ENCODE data around the gene CBX2.
A peak's percentile ranks its signal among the peaks of the same experiment; 100 is the strongest.

Gene CBX2

DNA sequence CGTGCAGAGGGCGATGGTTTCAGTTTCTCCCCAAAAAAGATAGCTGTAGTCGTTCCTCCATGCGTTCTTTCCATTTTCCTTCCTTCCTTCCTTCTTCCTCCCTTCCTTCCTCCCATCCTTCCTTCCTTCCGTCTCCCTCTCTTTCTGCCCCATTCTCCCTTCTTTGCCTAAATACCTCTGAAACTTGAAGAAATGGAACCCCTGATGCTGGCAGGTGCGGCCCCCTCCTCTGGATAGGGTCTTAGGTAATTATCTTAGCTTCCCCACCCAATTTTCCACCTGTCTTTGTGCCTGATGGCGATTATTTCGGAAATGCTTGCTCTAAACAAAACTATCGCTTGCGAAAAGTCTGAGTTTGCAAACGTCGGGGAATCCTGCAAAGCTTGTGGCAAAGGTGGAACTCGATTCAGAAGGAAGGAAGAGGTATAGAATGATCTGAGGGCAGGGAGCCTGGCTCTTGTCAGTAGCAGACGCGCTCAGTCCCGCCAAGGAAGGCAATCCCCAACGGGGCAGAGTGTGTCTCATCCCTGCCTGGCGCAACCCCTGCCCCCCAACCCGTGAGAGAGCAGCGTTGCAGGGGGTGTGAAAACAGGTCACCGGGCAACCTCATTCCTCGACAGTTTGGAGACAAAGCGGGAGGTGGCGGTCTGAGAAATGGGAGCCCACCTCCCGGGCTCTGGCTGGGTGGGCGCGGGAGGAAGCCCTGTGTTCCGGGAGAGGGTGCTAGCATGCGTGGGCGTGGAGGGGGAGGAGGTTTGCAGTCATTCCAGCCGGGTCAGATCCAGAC is 21.8 kb downstream of the CBX2 start:
- no peak for DNase-seq (ENCODE audit: low read depth in 2 of 2)

DNA sequence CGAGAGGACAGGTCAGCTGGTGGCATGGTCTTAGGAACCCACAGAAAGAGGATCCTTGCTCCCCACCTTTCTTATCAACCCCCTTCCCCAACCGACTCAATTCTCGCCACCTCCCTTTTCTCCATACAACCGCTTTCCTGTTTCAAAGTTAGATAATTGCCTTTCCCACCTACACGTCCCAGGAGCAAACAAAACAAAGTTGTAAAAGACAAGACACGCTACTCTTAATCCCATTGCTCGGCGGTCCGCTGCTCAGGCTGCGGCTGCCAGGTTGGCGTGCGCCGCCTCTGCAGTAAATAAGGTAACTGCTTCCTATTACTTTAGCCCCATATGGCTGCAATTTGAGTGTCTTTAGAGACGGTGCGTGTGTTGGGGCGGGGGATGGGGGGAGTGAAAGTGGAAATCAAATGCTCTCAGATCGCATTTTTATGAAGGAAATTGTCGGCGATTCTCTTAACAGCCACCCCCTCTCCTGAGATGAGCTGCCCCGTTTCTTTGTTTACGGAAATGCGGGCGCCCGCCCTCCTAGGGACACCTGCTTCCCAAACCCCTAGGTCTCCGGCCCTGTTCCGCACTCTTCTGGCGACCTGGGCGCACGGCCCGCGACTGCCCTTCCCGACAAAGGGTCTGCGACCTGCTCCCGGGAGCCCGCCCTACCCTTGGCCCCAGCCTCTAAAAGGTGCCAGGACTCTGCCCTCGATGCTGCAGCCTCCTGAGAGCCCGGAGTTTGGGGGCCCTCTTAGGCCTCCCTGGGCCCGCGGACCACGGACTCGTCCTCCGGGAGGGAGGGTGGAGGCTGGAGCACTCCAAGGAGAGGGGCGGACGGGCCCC is 22.6 kb downstream of the CBX2 start:
- DNase-seq (ENCODE audit: low read depth in 2 of 2) = no peak

- DNase-seq (ENCODE audit: low read depth in 2 of 2) = no peak
Observed at GRCh38 chr17:79801156-79802038, 23.4 kb downstream of the CBX2 start.

GRCh38 chr17:79802039-79802735 is 24.2 kb downstream of the CBX2 start:
- no peak for DNase-seq (ENCODE audit: low read depth in 2 of 2)

DNA sequence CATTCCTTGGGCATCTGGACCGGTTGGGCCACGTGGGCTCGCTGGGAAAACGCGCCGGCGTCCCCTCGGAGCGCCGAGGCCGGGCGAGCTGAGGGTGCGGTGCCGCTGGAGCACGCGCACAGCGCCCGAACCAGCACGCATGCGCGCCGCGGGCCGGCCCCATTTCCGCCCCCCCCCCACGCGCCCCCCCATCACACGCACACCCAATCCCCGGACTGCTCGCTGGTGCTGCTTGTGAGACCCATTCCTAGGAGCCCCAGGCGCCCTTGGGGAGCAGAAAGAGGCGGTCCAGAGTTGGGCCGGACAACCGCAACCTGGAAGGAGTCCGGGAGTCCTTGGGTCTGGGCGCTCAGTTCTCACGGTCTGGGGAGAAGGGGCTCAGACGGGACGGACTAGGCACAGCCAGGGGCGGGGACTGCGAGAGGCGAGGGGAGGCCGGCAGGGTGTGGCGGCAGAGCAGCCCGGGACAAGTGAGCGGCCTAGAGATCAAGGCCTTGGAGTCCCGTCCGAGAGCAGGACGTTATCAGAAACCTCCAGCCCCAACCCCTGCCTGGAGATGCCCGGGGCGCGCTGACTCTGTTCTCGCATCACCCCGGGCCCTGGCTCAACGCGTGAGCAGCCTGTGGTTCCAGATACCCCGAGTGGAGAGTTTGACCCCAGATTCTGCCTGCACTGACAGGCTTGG is 24.9 kb downstream of the CBX2 start:
- no peak for DNase-seq (ENCODE audit: low read depth in 2 of 2)

GRCh38 chr17:79803421-79803996 is 25.6 kb downstream of the CBX2 start:
- no peak for DNase-seq (ENCODE audit: low read depth in 2 of 2)

DNA sequence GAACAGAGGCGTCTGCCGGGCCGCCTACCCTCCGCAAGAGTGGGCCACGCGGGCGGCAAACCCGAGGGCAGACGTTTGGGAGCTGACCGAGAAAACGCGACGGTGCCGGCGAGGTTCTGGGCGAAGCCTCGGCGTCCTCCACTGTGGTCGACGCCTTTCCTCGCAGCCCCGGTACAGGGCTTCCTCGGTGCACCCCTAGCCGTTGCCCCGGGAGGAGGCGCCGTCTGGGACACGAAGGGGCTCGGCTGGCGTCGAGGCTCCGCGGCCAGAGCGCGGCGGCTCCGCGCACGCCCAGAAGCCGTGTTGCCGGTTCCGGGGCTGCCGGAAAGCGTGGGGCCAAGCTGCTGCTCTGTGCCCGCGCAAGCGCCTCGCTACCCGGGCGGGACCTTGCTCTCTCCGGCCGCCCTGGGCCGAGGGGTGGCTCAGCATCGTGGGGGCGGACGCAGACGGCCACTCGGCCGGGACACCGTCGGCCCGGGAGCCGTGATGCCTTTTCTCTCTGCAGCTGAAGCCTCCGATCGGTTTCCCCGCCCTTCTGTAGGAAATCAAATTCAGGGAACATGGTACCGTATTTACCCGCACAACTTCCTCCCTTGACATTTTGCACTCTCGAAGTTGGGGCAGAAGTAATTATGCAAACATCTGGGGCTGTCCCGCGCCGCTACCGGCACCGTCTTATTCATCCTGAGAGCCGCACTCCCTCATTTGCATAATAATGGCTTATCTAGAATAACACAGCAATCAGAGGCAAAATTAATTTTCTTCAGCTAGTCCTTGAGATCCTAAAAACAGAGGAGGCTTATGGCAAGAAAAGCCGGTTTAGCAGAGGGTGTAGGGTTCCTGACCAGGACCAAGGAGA is 26.3 kb downstream of the CBX2 start:
- peak; percentile 46 to 48 for DNase-seq (ENCODE audit: low read depth in 2 of 2)

DNA sequence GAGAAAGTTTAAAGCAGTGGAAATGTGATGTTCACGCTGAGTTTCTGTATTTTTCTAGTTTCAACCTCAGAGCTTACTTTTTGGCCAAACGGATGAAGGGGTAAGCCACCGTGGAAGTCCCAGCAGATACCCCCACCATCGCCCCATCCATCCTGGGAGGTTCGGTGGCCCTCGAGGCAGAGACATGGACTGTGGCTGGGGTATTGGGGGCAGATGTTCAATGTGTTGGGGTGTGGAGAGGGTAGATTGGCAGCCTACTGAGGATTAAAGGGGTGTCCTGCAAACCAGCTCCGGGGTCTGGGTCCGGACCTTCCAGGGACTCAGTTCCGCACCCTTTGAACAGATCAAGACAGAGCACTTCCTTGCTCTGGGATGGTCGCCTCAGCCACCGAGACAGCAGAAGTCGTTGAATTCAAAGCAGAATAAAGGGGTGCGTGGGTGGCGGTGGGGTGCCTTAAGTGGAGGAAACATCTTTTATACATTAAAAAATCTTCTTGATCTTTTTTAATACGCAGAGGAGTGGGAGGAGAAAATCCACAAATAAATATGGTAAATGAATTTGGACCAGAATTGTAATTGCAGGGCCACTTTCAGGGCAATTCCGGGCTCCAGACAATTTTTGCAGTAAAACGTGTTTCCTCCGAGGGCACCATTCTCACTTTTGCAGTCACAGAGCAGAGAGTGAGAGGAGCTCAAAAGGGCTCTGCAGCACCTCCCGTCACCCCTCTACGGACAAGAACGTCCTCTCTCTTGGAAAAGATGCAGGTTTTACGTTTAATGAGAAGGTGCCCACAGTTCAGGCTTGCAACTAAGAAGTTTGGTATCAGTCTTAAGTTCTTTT is 27.1 kb downstream of the CBX2 start:
- no peak for DNase-seq (ENCODE audit: low read depth in 2 of 2)

- DNase-seq (ENCODE audit: low read depth in 2 of 2) = no peak
Observed at GRCh38 chr17:79806446-79806760, 28.5 kb downstream of the CBX2 start.

- no peak for DNase-seq (ENCODE audit: low read depth in 2 of 2)
Observed at GRCh38 chr17:79806863-79807720, 29.1 kb downstream of the CBX2 start.

DNA sequence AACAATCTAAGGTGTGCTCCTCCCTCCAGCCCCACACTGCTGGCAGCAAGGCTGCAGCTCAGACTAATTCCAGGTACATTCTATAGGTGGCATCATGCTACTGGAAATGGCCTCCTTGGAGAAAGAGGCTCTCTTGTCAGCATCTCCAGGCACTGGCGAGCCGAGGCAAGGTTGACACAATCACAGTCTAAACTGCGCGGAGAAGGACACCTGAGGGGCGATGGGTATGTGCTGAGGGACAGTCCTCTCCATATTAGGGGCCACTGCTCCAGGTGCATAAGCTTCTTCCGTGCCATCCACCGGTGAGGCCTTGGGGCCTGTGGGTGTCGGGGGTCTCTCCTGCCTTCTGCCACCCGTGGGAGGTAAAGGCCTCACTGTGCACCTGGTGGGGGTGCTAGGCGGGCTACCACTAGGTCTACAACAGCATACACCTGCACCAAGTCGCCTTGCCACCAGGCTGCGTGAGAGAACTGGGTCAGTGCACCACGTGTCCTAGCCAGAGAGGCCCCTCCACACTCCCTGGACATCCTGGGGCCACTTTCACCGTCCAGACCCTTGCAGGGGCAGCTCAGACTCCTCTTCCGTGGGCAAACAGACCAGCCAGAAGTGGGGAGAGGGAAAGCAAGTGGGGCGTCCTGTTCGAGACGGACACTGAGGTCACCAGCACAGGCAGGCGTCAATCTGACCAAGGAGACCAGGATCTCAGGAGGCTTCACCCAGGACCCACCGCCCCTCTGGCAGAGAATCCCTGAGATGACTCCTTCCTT is 31.0 kb downstream of the CBX2 start:
- DNase-seq (ENCODE audit: low read depth in 2 of 2) = no peak

DNA sequence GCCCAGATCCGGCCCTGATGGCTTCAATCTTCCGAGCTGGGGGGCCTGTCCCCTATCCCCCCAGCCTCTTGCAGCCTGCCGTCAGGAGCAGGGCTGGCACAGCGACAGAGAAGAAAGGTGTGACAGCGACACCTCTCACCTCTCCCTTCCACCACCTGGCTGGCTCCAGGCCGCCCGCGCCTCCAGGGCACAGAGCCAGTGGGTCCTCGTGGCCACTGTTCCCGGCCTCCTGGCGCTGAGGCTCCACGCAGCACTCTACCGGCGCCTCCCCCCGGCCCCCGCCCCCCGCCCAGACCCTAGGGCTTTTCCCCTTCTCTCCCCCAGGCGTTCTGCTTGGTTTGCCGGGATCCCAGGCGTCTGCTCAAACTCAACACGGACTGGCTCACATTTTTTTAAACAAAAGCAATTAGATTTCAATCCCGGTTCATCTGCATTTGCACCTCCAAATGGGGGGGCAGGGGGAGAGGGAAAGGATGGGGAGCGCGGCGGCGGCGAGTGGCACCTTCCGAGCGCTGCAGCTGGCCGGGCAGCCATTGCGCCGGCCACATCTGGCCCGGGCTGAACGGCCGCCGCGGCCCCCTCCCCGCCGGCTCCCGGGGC is 31.7 kb downstream of the CBX2 start:
- DNase-seq (ENCODE audit: low read depth in 2 of 2) = no peak

GRCh38 chr17:79810130-79811010 is 32.4 kb downstream of the CBX2 start:
- peak; percentile 70 to 74 for DNase-seq (ENCODE audit: low read depth in 2 of 2)

- DNase-seq (ENCODE audit: low read depth in 2 of 2) = no peak
Observed at GRCh38 chr17:79811011-79811867, 33.3 kb downstream of the CBX2 start.
